ENCODE data around the gene KLHL11.
"Not testable (repeated sequence)": the region's sequence is repeated elsewhere in the genome, so short reads cannot be mapped to it uniquely, and the experiment has no call there.

DNA sequence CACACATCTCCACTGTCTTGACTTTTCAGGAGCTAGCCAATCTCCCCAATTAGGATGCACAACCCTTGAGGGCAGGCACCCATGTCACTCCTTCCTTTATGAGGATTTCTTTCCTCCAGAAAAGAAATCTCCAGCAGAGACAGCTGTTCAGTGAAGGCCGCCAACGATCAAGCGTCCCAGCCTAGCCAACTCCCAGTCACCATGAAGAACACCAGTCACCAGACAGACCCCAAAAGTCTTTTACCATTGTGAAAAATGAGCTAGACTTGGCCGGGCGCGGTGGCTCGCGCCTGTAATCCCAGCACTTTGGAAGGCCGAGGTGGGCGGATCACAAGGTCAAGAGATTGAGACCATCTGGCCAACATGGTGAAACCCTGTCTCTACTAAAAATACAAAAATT, 35.3 kb downstream of the KLHL11 start:
- not testable (repeated sequence) for TF ChIP-seq POLR2AphosphoS5, POLR2A (IDR thresholded peaks at IDR 0.05)
- TF ChIP-seq, protein P1, sequence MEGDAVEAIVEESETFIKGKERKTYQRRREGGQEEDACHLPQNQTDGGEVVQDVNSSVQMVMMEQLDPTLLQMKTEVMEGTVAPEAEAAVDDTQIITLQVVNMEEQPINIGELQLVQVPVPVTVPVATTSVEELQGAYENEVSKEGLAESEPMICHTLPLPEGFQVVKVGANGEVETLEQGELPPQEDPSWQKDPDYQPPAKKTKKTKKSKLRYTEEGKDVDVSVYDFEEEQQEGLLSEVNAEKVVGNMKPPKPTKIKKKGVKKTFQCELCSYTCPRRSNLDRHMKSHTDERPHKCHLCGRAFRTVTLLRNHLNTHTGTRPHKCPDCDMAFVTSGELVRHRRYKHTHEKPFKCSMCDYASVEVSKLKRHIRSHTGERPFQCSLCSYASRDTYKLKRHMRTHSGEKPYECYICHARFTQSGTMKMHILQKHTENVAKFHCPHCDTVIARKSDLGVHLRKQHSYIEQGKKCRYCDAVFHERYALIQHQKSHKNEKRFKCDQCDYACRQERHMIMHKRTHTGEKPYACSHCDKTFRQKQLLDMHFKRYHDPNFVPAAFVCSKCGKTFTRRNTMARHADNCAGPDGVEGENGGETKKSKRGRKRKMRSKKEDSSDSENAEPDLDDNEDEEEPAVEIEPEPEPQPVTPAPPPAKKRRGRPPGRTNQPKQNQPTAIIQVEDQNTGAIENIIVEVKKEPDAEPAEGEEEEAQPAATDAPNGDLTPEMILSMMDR (IDR thresholded peaks at IDR 0.05 in 8 of 11, conservative IDR thresholded peaks at IDR 0.05 in 3 of 11) = not testable (repeated sequence)

Data from spleen (tissue), 7 donors.